Natural killer cell (primary cell): Measurements from ENCODE around the gene SPG11. TPM values are rescaled to one million over a fixed set of nuclear protein-coding genes. Genes with fewer than 3 reads are reported as not detected.

Experiments used
- ATAC-seq, 3 donors: fragments of 150-1000 bp in 2 of 3; fragments of 200-7000 bp in 1 of 3; cut with Tn5 transposase; 1 replicate in 1 of 3; 2 replicates in 2 of 3; pipeline ENCODE4 v1.10.0; 2021; ENCODE audit warnings: mild to moderate bottlenecking in 2 of 3, moderate library complexity in 2 of 3
- DNase-seq, 2 donors: peaks; one replicate each; pipeline versions ENCODE4 v3.0.0 to v3.0.0-alpha.2; 2013 to 2021; ENCODE audit warnings: mixed read lengths in 1 of 2
- H3K27ac ChIP-seq: one replicate; pipeline ENCODE4 v1.5.1; 2013; ENCODE audit warnings: mild to moderate bottlenecking, low read length
- H3K27me3 ChIP-seq: one replicate; pipeline ENCODE4 v1.6.1; 2013; ENCODE audit warnings: low read length; ENCODE audit not compliant: control insufficient read depth, insufficient read depth
- H3K36me3 ChIP-seq: one replicate; pipeline ENCODE4 v1.6.1; 2013; ENCODE audit warnings: low read length; ENCODE audit not compliant: control insufficient read depth, insufficient read depth
- H3K4me1 ChIP-seq: one replicate; pipeline ENCODE4 v1.6.1; 2013; ENCODE audit warnings: low read length; ENCODE audit not compliant: control insufficient read depth, insufficient read depth
- H3K4me3 ChIP-seq: one replicate; pipeline ENCODE4 v1.5.1; 2013; ENCODE audit warnings: low read length
- H3K9me3 ChIP-seq: one replicate; pipeline ENCODE4 v1.6.1; 2013; ENCODE audit warnings: low read length; ENCODE audit not compliant: control insufficient read depth, insufficient read depth
- H3K27ac Mint-ChIP-seq, 2 donors: one replicate each; pipeline ENCODE4 v1.8.0; 2022; ENCODE audit warnings: mild to moderate bottlenecking in 2 of 2, mixed read lengths in 2 of 2, moderate library complexity in 1 of 2
- H3K27me3 Mint-ChIP-seq, 2 donors: one replicate each; pipeline ENCODE4 v1.8.0; 2022; ENCODE audit warnings: low read depth in 2 of 2, mixed read lengths in 2 of 2
- H3K36me3 Mint-ChIP-seq: one replicate; pipeline ENCODE4 v1.8.0; 2022; ENCODE audit warnings: mixed read lengths
- H3K4me1 Mint-ChIP-seq, 2 donors: one replicate each; pipeline ENCODE4 v1.8.0; 2022; ENCODE audit warnings: mixed read lengths in 2 of 2
- H3K4me3 Mint-ChIP-seq: one replicate; pipeline ENCODE4 v1.8.0; 2022; ENCODE audit warnings: mild to moderate bottlenecking, moderate library complexity, mixed read lengths
- H3K9me3 Mint-ChIP-seq, 2 donors: one replicate each; pipeline ENCODE4 v1.8.0; 2022; ENCODE audit warnings: mixed read lengths in 2 of 2
- WGBS: methylation state at CpG from one replicate; pipeline ENCODE4 v1.1.7; 2013; ENCODE audit warnings: missing lambda C conversion rate; ENCODE audit not compliant: insufficient coverage; 5-methylcytosine and 5-hydroxymethylcytosine counted together
- intact Hi-C: fragments of 100-400 bp; cut with micrococcal nuclease; formaldehyde crosslinking; loops from one replicate; pipeline ENCODE4 v1.14.2; 2022
- total RNA-seq, 4 donors: library from RNA; stranded (reverse); fragments of 120-200 nt in 1 of 4; gene quantifications; one replicate each; pipeline versions ENCODE4 v1.2.3 to v1.2.4, GENCODE V29; 2013 to 2022
- TF ChIP-seq, protein P1 (sequence below): fragments of 200-600 bp; IDR thresholded peaks from one replicate; pipeline ENCODE4 v1.8.0; 2022; ENCODE audit warnings: antibody characterized with exemption

Gene SPG11
- total RNA-seq, 3 donors from 2014 or later (not counting 1 experiment from before 2014, with no cell fraction given): 123 to 154 (median 153) TPM

DNA sequence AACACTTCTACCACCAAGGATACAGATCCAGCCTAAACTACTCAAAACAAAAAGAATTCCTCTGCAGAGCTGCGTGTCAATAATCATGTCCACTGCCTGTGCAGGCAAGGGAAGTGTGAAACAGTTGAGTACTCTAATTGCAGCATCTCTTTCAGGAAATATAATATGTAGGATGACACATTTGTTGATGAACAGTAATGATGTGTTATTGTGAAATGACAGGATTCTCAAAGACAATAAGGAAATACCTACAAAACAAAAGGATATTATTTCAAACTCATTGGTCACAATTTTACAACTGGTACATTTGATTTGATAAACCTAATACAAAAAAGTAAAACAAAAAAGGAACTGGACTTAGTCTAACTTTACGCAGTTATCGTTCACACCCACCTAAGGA is 4.4 kb downstream of the SPG11 start:
- H3K36me3 ChIP-seq: peaks cover 44% of the 10 kb centered on the region
- Mint-ChIP-seq H3K27ac (peak overlapping the region; percentile 32 to 63), H3K4me3 (no peak overlapping the region), H3K27me3 (no peaks in the 10 kb centered on the region), H3K4me1 (peaks cover 33 to 37% of the 10 kb centered on the region in 2 donors), H3K36me3 (peaks cover 14% of the 10 kb centered on the region), H3K9me3 (no peaks in the 10 kb centered on the region)
- no peak for ATAC-seq
- intact Hi-C loops: no loop called here
- no peak for DNase-seq
- H3K4me1 ChIP-seq: peaks cover 12% of the 10 kb centered on the region
- no peaks in the 10 kb centered on the region for H3K9me3 ChIP-seq
- H3K27me3 ChIP-seq: no peaks in the 10 kb centered on the region
- TF ChIP-seq, protein P1, sequence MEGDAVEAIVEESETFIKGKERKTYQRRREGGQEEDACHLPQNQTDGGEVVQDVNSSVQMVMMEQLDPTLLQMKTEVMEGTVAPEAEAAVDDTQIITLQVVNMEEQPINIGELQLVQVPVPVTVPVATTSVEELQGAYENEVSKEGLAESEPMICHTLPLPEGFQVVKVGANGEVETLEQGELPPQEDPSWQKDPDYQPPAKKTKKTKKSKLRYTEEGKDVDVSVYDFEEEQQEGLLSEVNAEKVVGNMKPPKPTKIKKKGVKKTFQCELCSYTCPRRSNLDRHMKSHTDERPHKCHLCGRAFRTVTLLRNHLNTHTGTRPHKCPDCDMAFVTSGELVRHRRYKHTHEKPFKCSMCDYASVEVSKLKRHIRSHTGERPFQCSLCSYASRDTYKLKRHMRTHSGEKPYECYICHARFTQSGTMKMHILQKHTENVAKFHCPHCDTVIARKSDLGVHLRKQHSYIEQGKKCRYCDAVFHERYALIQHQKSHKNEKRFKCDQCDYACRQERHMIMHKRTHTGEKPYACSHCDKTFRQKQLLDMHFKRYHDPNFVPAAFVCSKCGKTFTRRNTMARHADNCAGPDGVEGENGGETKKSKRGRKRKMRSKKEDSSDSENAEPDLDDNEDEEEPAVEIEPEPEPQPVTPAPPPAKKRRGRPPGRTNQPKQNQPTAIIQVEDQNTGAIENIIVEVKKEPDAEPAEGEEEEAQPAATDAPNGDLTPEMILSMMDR: no peak
- H3K4me3 ChIP-seq: no peak overlapping the region
- H3K27ac ChIP-seq: no peak overlapping the region
- WGBS: 91% methylated on average over 1 of the region's 3 CpGs

DNA sequence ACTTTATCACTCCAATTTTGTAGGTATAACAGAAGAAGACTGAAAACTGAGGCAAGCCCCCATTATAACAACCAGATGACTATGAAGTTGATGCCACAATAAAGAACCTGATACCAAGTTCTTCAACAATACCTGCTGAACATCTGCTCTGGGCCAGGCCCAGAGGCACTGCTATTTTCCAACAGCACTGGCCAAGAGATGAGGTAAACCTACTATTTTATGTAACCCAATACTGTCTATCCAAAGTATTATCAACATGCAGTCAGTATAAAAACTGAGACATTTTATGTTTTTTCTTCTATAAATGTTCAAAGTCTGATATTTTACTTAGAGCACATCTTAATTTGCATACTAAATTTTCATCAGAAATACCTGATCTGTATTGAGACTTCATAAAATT is 6.1 kb downstream of the SPG11 start:
- H3K9me3 Mint-ChIP-seq: no peaks in the 10 kb centered on the region
- Histone ChIP-seq H3K27me3 (no peaks in the 10 kb centered on the region), H3K9me3 (no peaks in the 10 kb centered on the region), H3K4me3 (no peak overlapping the region), H3K27ac (no peak overlapping the region), H3K36me3 (peaks cover 56% of the 10 kb centered on the region), H3K4me1 (peaks cover 6% of the 10 kb centered on the region)
- DNase-seq: no peak
- TF ChIP-seq, protein P1: no peak
- no peak overlapping the region for H3K4me3 Mint-ChIP-seq
- peaks cover 14% of the 10 kb centered on the region for H3K36me3 Mint-ChIP-seq
- H3K27ac Mint-ChIP-seq: no peak overlapping the region
- no peaks in the 10 kb centered on the region for H3K27me3 Mint-ChIP-seq
- intact Hi-C loops: no loop called here
- no peak for ATAC-seq
- H3K4me1 Mint-ChIP-seq: peaks cover 25 to 34% of the 10 kb centered on the region in 2 donors

DNA sequence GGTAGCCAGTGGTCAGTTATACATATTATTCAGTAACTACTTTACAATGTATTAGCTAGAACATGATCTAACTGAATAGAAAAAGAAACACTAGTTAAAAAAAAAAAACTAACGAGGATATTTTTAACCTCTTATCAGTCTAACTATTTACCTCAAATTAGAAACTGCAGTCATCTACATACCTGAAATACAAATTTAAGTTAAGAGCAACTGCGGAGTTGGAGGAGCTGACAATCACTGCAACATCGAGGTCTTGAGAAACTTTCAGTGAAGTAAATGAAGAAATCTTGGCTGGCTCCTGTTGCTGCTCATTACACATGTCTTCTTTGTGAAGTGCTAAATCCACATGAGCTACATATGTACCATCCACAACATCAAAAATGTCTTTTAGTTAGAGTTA is 6.5 kb downstream of the SPG11 start:
- ATAC-seq: no peak
- no peak for DNase-seq
- Mint-ChIP-seq H3K27ac (no peak overlapping the region), H3K4me1 (peaks cover 25 to 31% of the 10 kb centered on the region in 2 donors), H3K4me3 (no peak overlapping the region), H3K36me3 (peaks cover 15% of the 10 kb centered on the region), H3K27me3 (no peaks in the 10 kb centered on the region), H3K9me3 (no peaks in the 10 kb centered on the region)
- no peak overlapping the region for H3K4me3 ChIP-seq
- H3K4me1 ChIP-seq: peaks cover 1% of the 10 kb centered on the region
- intact Hi-C loops: no loop called here
- 100% methylated on average over 2 of the region's 3 CpGs for WGBS
- H3K36me3 ChIP-seq: peaks cover 59% of the 10 kb centered on the region
- no peaks in the 10 kb centered on the region for H3K9me3 ChIP-seq
- H3K27me3 ChIP-seq: no peaks in the 10 kb centered on the region
- H3K27ac ChIP-seq: no peak overlapping the region
- TF ChIP-seq, protein P1: no peak

DNA sequence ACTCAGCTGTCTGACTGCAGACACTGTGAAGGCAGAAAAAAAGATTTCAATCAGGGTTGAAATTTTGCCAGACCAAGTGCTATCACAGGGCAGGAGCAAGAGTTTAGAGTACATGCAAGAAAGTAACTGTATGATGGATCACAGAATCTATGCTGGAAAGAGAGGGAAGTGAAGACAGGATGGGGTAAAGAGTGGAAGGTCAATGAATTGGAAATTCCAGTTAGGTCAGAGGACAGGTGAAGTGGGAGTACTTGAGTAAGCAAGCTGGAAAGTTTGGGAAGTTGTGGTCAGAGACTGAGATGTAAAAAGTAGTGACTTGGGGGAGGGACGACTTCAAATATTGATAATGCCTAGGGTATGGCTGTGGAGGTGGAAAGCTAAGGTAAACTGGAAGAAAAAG is 7.2 kb downstream of the SPG11 start:
- ATAC-seq (no peak), DNase-seq (no peak)
- Histone ChIP-seq H3K9me3 (no peaks in the 10 kb centered on the region), H3K36me3 (peaks cover 65% of the 10 kb centered on the region), H3K4me3 (no peak overlapping the region), H3K27ac (no peak overlapping the region), H3K4me1 (no peaks in the 10 kb centered on the region), H3K27me3 (no peaks in the 10 kb centered on the region)
- Mint-ChIP-seq H3K36me3 (peaks cover 21% of the 10 kb centered on the region), H3K4me1 (peaks cover 30 to 34% of the 10 kb centered on the region in 2 donors), H3K27me3 (no peaks in the 10 kb centered on the region), H3K9me3 (no peaks in the 10 kb centered on the region), H3K4me3 (no peak overlapping the region), H3K27ac (peak overlapping the region; percentile 7 to 28)
- WGBS: 96% methylated on average over 1 of the region's 1 CpG
- TF ChIP-seq, protein P1: no peak
- intact Hi-C loops: no loop called here
